ENCODE data around the gene RGS7.
"Not testable (repeated sequence)": the region's sequence is repeated elsewhere in the genome, so short reads cannot be mapped to it uniquely, and the experiment has no call there.

Gene RGS7

DNA sequence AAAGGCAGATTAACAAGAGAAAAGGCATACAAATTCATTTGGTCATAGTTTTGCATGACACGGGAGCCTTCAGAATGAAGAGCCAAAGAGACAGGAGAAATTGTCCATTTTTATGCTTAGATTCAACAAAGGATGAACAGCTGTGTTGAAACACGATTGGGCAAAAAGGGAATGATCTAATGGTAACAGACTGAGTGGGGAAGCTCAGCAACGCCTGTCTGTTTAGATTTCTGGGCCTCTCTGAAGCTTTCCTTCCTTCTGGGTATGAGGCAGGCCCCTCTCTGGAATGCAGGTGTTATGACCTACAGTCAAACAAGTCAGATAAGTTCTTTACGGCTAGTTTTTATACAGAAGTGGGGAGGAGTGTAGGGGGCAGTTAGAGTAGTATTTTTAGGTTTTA is 154.6 kb downstream of the RGS7 start:
- DNase-seq, result no peak

DNA sequence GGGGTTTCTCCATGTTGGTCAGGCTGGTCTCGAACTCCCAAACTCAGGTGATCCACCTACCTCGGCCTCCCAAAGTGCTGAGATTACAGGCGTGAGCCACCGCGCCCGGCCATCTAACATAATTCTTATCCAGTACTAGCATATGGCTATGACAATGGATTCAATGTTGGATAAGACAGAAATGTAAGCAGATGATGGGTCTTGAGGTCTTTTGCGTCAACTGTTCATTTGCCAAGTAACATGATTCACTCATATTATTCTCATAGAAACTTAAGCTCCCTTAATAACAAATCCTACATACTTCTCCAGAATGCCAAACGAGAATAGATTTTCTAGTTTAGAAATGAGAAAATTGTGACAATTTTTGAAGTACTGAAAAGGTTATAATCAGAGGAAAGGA is 170.3 kb downstream of the RGS7 start:
- no peak for DNase-seq

GRCh38 chr1:241181971-241182370 is 175.0 kb downstream of the RGS7 start:
- DNase-seq, result no peak

GRCh38 chr1:241181471-241181870 is 175.5 kb downstream of the RGS7 start:
- DNase-seq, result no peak

GRCh38 chr1:241180569-241180968 is 176.4 kb downstream of the RGS7 start:
- no peak for DNase-seq

DNA sequence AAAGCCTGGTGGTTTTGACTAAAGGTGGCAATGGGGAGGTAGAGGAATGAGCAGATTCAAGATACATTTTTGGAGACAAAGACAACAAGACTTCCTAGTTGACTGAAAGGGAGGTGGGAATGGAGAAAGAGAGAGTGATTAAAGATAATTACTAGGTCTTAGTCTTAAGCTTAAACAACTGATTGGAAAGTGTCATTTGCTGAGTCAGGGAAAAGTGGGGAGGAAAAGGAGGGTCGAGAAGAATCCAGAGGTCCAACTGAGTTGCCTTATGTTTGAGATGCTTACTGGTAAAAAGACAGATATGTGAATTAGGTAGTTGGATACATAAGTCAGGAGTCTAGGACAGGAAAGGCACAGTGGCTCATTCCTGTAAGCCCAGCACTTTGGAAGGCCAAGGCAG is 179.3 kb downstream of the RGS7 start:
- no peak for DNase-seq

- DNase-seq, result no peak
Measured at GRCh38 chr1:241172486-241172885, 184.5 kb downstream of the RGS7 start.

DNA sequence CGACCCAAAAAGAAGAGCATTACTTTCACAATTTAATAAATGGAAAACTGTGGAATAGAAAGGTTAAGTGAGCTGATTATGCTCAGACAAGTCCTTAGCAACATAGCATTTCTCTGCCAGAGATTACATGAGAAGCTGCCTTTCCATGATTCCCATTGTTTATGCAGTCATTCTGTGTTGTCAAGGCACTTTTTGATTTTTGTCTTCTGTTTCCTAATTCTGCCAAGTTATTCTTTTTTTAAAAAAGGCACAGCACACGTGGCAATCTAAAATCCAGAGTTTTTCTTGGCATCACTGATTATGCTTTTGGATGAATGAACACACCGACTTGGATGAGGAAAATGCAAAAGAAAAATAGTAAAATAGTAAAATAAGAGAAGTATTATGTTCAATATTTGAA is 185.0 kb downstream of the RGS7 start:
- no peak for DNase-seq

DNA sequence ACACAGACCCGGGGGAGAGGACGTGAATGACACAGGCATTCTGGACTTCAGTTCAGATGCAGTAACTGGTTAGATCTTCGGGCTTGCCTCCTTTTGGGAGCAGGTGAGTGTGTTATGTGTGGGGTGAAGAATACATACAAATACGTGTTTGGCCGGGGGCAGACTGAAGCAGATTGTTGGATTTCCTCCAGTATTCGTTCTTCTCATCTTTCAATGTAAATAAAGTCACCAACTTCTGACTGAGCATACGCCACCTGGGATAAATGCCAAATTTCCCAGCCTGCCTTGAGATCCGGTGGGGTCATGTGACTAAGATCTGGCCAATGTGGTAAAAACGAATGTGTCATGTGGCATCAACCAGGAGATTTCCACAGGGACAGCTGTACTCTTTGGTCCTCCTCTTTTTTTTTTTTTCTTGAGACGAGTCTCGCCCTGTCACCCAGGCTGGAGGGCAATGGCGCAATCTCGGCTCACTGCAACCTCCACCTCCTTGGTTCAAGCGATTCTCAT is 189.8 kb downstream of the RGS7 start:
- no peak for DNase-seq

DNA sequence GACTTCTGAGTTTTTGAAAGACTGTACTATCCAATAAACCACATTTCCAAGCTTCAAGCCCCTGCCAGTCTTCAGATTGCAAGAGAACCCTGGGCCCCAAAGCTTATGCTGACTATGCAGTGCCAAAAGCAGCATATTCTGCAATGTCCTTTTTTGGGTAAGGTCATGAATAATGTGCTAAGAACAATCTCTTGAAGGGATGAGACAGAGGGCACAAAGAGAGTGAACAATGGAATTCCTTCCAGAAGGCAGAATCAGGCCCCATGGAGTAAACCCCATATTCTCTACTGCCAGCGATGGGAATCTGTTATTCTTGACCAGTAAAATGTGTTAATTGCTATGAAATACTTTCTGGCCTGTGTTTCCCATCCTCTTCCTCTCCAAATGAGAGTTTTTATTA is 190.4 kb downstream of the RGS7 start:
- DNase-seq, result no peak

GRCh38 chr1:241165256-241165655 is 191.7 kb downstream of the RGS7 start:
- DNase-seq, result not testable (repeated sequence)

DNA sequence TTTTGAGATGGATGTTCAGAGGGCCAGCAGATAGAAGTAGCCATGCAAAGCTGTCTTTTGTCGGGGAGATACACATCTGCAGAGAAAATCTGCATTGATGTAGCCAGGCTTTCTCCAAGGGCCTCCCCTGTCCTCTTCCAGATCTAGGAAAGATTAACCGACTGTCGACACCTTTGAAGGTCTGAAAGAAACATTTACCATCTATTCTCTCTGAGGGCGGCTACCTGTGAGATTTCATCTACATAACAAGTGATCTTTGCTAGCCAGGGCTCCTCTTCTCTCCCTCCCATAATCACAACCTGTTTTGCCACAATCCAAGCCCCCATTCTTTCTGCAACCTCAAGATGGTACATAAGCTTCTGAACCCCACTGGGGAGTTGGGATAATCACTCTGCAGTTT is 193.6 kb downstream of the RGS7 start:
- DNase-seq, result no peak

DNA sequence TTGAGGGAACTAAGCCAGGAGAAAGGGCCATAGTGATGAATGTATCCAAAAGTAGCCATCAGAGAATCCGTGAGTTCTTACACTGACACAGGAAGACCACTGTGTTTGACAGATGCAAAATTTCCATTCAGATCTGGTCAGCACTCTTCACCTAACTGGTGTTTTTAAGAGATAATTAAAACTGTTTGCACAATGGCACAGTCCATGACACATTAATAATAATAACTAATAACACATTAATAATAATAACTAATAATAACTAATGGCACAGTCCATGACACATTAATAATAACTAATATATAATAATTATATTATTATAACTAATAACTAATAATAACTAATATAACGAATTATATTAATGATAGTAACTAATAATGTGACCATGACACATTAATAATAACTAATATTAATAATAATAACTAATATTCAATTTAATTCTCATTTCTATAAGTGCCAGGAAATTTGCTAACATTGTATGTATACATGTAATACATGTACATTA is 195.8 kb downstream of the RGS7 start:
- DNase-seq, result no peak

- DNase-seq, result no peak
Measured at GRCh38 chr1:241157435-241157834, 199.6 kb downstream of the RGS7 start.

GRCh38 chr1:241156231-241156965 is 200.6 kb downstream of the RGS7 start:
- DNase-seq, result no peak

DNA sequence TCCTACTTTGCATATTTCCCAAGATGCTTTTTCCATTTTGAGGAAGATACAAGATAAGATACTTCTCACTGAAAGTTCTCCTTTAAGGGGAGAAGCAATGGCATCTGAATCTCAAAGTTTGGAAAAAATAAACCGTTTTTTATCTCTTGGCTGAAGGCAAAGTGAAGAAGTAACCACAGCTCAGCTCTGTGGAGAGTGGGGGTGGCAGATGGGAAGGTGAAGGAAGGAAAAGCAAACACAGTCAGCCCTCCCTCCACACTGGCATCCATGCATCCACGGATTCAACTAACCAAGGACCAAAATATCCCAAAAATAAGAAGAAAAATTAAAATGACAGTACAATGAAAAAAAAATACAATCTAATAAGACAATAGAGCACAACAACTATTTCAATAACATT is 211.1 kb downstream of the RGS7 start:
- DNase-seq, result no peak

DNA sequence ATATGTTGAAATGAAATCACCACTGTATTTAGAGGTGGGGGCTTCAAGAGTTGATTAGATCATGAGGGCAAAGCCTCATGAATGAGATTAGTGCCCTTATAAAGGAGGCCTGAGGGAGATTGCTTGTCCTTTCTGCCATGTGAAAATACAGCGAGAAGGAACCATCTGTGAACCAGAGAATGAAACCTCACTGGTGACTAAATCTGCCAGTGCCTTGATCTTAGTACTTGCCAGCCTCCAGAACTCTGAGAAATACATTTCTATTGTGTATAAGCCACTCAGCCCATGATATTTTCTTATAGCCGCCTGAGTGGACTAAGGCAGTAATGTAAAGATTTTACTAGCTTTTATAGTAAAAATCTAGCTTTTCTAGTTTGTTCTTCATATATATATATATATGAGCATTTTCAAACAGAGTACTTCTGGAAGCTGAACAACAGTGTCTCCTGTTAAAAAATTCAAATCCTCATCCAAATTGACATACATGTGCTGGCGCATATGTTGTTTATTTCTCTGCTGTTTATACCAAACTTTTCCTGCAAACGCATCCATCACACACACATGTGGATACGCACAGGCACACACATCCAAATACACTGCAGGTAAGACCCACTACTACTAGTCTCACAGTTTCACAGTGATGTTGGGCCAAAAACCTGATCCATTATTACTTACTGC is 213.1 kb downstream of the RGS7 start:
- no peak for DNase-seq

GRCh38 chr1:241142493-241142892 is 214.5 kb downstream of the RGS7 start:
- no peak for DNase-seq

GRCh38 chr1:241141646-241142045 is 215.4 kb downstream of the RGS7 start:
- not testable (repeated sequence) for DNase-seq

- DNase-seq, result no peak
Measured at GRCh38 chr1:241140670-241141069, 216.3 kb downstream of the RGS7 start.

DNA sequence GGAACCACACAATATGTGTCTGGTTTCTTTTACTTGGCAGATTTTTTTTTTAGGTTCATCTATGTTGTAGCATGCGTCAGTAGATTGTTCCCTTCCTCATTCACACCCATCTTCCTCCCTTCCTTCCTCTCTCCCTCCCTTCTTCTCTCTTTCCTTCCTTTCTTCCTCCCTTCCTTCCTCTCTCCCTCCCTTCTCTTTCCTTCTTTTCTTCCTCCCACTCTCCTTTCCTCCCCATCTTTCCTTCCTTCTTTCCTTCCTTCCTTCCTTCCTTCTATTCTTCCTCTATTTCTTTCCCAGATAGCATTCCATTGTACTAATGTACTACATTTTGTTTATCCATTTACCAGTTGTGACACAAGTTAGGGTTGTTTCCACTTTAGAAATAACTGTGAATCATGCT is 218.0 kb downstream of the RGS7 start:
- no peak for DNase-seq

DNA sequence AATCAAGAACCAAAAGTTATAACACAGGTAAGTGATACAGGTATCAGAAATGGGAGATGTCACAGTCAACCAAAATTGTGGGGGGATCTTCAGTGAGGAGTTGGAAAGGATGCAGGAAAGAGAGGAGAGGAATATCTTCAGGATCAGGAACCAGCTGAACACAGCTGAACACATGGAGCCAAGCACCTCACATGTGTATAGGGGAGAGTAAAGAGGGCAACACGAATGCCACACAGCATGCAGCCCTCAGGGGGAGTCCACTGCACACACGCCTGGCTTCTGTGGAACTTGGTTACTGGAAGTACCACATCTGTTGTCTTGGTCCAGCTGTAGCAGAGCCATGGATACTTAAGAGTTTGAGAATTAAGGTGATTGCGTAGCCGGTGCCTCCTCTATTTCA is 218.8 kb downstream of the RGS7 start:
- no peak for DNase-seq

- DNase-seq, result no peak
Measured at GRCh38 chr1:241136389-241136788, 220.6 kb downstream of the RGS7 start.

GRCh38 chr1:241131636-241132194 is 225.3 kb downstream of the RGS7 start:
- DNase-seq, result no peak
